ENCODE data around the gene GART.
"Not testable (repeated sequence)": the region's sequence is repeated elsewhere in the genome, so short reads cannot be mapped to it uniquely, and the experiment has no call there.

GRCh38 chr21:33507003-33507402, 34.9 kb downstream of the GART start:
- not testable (repeated sequence) for TF ChIP-seq CTCF (IDR thresholded peaks at IDR 0.05; ENCODE audit: extremely low read depth in 1 of 2, insufficient read depth in 1 of 2, low read depth in 1 of 2, low read length in 2 of 2); MYC (IDR thresholded peaks at IDR 0.05; ENCODE audit: low read depth, low read length); POLR2A (IDR thresholded peaks at IDR 0.05; ENCODE audit: low read depth, low read length); POLR2AphosphoS5 (IDR thresholded peaks at IDR 0.05; ENCODE audit: insufficient read depth, low read depth, low read length); EZH2 (IDR thresholded peaks at IDR 0.05; ENCODE audit: borderline replicate concordance, low read depth, low read length, severe bottlenecking); FOS (IDR thresholded peaks at IDR 0.05; ENCODE audit: borderline replicate concordance, insufficient read depth, low read length)
- TF ChIP-seq, protein P1, sequence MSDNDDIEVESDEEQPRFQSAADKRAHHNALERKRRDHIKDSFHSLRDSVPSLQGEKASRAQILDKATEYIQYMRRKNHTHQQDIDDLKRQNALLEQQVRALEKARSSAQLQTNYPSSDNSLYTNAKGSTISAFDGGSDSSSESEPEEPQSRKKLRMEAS (IDR thresholded peaks at IDR 0.05; ENCODE audit: insufficient read depth, insufficient read length) = not testable (repeated sequence)

Measured in endothelial cell of umbilical vein (primary cell).